Loucy (cell line): Measurements from ENCODE around the gene ZDHHC16.

Source experiments
- H2AFZ ChIP-seq: fragments of 200-600 bp; sonication (generic); 2 replicates; pipeline ENCODE4 v1.6.0; 2016; ENCODE audit warnings: antibody characterized with exemption, mild to moderate bottlenecking, low read length, moderate library complexity
- H3F3A ChIP-seq: fragments of 200-600 bp; 2 replicates; pipeline ENCODE4 v1.6.0; 2016; ENCODE audit warnings: antibody characterized with exemption, low read depth, mild to moderate bottlenecking
- H3K27me3 ChIP-seq: fragments of 200-600 bp; sonication (generic); 2 replicates; pipeline ENCODE4 v1.6.1; 2014; ENCODE audit warnings: low read length, mild to moderate bottlenecking; ENCODE audit not compliant: insufficient read depth, poor library complexity, severe bottlenecking
- H3K36me3 ChIP-seq: fragments of 200-600 bp; sonication (generic); 2 replicates; pipeline ENCODE4 v1.6.1; 2016; ENCODE audit warnings: low read length; ENCODE audit not compliant: insufficient read depth
- H3K4me1 ChIP-seq: fragments of 200-600 bp; sonication (generic); 2 replicates; pipeline ENCODE4 v1.5.1; 2014; ENCODE audit warnings: low read length, mild to moderate bottlenecking; ENCODE audit not compliant: insufficient read depth, poor library complexity, severe bottlenecking
- H3K4me2 ChIP-seq: fragments of 200-600 bp; sonication (generic); 2 replicates; pipeline ENCODE4 v1.6.0; 2014; ENCODE audit warnings: antibody characterized with exemption, low read length, low read depth, mild to moderate bottlenecking; ENCODE audit not compliant: poor library complexity, severe bottlenecking
- H3K4me3 ChIP-seq: fragments of 200-600 bp; sonication (generic); 2 replicates; pipeline ENCODE4 v1.5.1; 2014; ENCODE audit warnings: low read length, mild to moderate bottlenecking, mixed read lengths; ENCODE audit not compliant: poor library complexity, severe bottlenecking
- H3K79me2 ChIP-seq: fragments of 200-600 bp; sonication (generic); 2 replicates; pipeline ENCODE4 v1.6.1; 2014; ENCODE audit warnings: low read length; ENCODE audit not compliant: insufficient read depth
- H3K9ac ChIP-seq: fragments of 200-600 bp; sonication (generic); 2 replicates; pipeline ENCODE4 v1.6.0; 2014; ENCODE audit warnings: mild to moderate bottlenecking, low read depth, low read length, moderate library complexity; ENCODE audit not compliant: poor library complexity, severe bottlenecking
- H3K9me2 ChIP-seq: fragments of 200-600 bp; sonication (generic); replicated peaks from 2 replicates; pipeline ENCODE4 v1.6.1; 2016; ENCODE audit warnings: low read depth, low read length, mixed read lengths
- H3K9me3 ChIP-seq: fragments of 200-600 bp; sonication (generic); 2 replicates; pipeline ENCODE4 v1.6.1; 2014; ENCODE audit warnings: mild to moderate bottlenecking, antibody characterized with exemption, low read length, low read depth; ENCODE audit not compliant: insufficient read depth
- H4K20me1 ChIP-seq: fragments of 200-600 bp; sonication (generic); 2 replicates; pipeline ENCODE4 v1.6.0; 2014; ENCODE audit warnings: antibody characterized with exemption, low read length, mild to moderate bottlenecking; ENCODE audit not compliant: insufficient read depth, poor library complexity, severe bottlenecking
- CTCF ChIP-seq: fragments of 200-600 bp; sonication (generic); conservative IDR thresholded peaks from 2 replicates; pipeline ENCODE4 v1.5.1; 2014; ENCODE audit warnings: mild to moderate bottlenecking, antibody characterized with exemption, low read length
- EZH2phosphoT487 ChIP-seq: fragments of 200-600 bp; IDR thresholded peaks from 2 replicates; pipeline ENCODE4 v1.6.1; 2018; ENCODE audit warnings: antibody characterized with exemption, mild to moderate bottlenecking, moderate library complexity, borderline replicate concordance

ZDHHC16 gene

GRCh38 chr10:97459111-97459510, 13.1 kb downstream of the ZDHHC16 start:
- Histone ChIP-seq H3K36me3 (peaks cover 89% of the 10 kb centered on the region; the same call in 1 of the 2 replicates), H3K4me2 (no peak overlapping the region), H3K79me2 (no peaks in the 10 kb centered on the region), H3K9me3 (no peaks in the 10 kb centered on the region), H3F3A (no peaks in the 10 kb centered on the region), H3K9ac (no peak overlapping the region), H4K20me1 (no peaks in the 10 kb centered on the region), H3K27me3 (no peaks in the 10 kb centered on the region), H3K9me2 (no peaks in the 10 kb centered on the region), H3K4me1 (no peaks in the 10 kb centered on the region), H3K4me3 (no peak overlapping the region), H2AFZ (no peak overlapping the region)
- TF ChIP-seq CTCF (no peak), EZH2phosphoT487 (no peak)

GRCh38 chr10:97459933-97460332, 14.0 kb downstream of the ZDHHC16 start:
- no peak overlapping the region for H3K4me3 ChIP-seq
- H3K27me3 ChIP-seq = no peaks in the 10 kb centered on the region
- H3F3A ChIP-seq = no peaks in the 10 kb centered on the region
- no peak overlapping the region for H2AFZ ChIP-seq
- H3K79me2 ChIP-seq = no peaks in the 10 kb centered on the region
- TF ChIP-seq EZH2phosphoT487 = no peak
- TF ChIP-seq CTCF = no peak
- H4K20me1 ChIP-seq = no peaks in the 10 kb centered on the region
- H3K9me3 ChIP-seq = no peaks in the 10 kb centered on the region
- H3K9me2 ChIP-seq = no peaks in the 10 kb centered on the region
- no peak overlapping the region for H3K4me2 ChIP-seq
- H3K9ac ChIP-seq = no peak overlapping the region
- peaks cover 87% of the 10 kb centered on the region; the same call in 1 of the 2 replicates for H3K36me3 ChIP-seq
- no peaks in the 10 kb centered on the region for H3K4me1 ChIP-seq

DNA sequence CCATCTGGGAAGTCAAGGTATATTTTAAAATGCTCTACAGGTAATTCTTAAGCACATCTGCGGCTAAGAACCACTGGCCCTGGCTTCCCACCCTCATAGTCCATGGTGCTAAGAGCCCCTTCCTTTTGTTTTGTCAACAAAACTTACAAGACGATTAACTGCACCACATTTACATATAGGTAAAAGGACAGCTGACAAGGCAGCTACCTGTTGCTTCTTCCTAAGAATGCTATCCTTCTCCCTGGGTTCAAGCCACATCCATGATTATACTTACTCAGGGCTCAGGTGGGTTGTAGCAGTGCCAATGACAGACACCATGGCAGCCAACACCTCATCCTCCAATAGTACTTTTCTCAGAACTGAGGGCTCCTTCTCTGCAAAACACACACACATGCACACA, 16.3 kb downstream of the ZDHHC16 start:
- Histone ChIP-seq H3K4me1 (no peaks in the 10 kb centered on the region), H3K4me2 (no peak overlapping the region), H3K9ac (no peak overlapping the region), H3K27me3 (no peaks in the 10 kb centered on the region), H3F3A (no peaks in the 10 kb centered on the region), H3K79me2 (no peaks in the 10 kb centered on the region), H3K4me3 (no peak overlapping the region), H3K36me3 (peaks cover 82% of the 10 kb centered on the region; the same call in 1 of the 2 replicates), H2AFZ (no peak overlapping the region), H3K9me3 (no peaks in the 10 kb centered on the region), H4K20me1 (no peaks in the 10 kb centered on the region), H3K9me2 (no peaks in the 10 kb centered on the region)
- no peak for TF ChIP-seq EZH2phosphoT487
- no peak for TF ChIP-seq CTCF
